NCI-H2227 (cell line): ENCODE measurements around the gene FGD5.
A peak's percentile ranks its signal among the peaks of the same experiment; 100 is the strongest.

Experiments used
- DNase-seq: peaks from one replicate; lab custom pipeline; 2025; ENCODE audit not compliant: unreplicated experiment; lab: John Stamatoyannopoulos, UW

Gene FGD5

DNA sequence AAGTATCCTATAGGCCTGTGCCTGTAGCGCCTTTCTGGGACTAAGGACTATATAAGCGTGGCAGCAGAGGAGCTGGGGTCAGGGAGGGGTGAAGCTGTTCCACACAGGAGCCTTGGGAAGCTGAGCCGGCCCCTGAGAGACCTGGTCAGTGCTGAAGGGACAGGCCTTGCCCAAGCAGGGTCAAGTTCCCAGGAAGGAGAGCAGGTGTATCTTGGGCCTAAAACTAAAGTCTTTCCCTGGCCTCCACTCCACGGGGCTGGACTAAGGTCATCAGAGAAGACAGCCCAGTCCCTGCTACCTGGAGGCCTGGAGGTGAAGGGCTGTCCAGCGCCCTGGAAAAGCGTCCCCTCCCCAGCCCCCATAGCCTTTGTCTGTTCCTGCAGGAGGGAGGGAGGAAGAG is 104.7 kb downstream of the FGD5 start:
- no peak for DNase-seq

DNA sequence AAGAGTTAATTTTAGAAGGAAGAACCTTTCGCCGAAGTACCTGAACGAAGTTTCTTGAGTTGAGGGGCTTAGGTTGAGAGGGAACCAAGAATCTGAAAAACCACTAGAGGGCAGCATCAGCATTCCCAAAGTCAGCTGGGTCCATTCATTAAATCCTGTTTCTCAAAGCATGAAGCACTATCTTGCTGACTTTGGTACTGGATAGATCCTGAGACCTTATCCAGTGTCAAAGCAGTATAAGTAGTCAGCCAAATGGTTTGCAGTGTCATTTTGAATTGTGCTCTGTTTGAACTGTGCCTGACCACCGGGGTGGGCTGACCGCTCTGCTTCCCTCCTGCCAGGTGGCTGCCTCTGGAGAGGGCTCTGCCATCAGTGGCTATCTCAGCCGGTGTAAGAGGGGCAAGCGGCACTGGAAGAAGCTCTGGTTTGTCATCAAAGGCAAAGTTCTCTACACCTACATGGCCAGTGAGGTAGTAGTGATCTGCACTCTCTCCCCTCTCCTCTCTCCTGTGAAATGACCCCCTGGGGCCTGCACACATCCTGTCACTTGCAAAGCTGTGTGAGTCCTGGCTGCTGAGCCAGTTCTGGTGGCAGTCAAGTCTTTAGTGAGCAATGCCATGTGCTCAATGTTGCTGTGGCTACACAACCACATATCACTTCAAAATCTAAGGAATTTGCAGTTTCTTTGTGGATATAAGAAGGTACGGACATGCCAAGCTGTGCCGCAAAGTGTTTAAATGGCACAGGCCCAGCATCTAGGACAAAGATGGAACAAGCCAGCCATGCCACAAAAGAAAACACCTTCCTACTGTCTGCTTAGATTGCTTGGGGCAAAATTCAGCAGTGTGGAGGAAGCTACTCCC is 107.2 kb downstream of the FGD5 start:
- DNase-seq, result peak; percentile 71

DNA sequence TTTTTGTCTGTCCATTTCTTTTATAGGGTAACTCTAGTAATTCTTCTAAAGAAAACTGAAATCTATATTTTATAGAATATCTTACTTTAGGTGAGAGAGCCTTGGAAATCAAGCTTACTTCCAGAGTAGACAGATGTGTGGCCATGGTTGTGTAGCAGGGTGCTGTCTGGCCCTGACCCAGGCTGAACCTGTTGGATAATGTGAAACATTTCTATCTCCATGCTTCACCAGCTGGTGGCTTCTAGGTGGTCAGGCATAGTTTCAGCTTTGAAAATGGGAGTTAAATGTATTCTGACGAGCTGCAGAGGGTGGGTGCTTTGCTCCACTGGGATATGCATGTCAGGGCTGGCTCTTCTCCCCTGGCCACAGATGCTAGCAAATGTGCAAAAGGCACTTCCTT is 107.8 kb downstream of the FGD5 start:
- DNase-seq, result no peak

DNA sequence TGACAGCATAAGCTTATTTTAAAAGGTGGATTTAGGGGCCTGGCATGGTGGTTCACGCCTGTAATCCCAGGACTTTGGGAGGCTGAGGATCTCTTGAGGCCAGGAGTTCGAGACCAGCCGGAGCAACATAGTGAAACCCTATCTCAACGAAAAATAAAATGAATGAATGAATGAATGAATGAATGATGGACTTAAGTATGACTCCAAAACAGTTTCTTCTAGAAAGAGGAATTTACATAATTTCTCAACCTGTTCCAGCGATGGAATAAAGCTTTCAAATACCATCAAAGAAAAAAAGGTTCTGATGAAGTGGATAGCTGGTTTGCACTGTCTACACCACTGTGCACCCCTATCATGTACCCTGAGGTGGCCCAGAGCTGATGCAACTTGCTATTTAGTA is 108.5 kb downstream of the FGD5 start:
- no peak for DNase-seq

DNA sequence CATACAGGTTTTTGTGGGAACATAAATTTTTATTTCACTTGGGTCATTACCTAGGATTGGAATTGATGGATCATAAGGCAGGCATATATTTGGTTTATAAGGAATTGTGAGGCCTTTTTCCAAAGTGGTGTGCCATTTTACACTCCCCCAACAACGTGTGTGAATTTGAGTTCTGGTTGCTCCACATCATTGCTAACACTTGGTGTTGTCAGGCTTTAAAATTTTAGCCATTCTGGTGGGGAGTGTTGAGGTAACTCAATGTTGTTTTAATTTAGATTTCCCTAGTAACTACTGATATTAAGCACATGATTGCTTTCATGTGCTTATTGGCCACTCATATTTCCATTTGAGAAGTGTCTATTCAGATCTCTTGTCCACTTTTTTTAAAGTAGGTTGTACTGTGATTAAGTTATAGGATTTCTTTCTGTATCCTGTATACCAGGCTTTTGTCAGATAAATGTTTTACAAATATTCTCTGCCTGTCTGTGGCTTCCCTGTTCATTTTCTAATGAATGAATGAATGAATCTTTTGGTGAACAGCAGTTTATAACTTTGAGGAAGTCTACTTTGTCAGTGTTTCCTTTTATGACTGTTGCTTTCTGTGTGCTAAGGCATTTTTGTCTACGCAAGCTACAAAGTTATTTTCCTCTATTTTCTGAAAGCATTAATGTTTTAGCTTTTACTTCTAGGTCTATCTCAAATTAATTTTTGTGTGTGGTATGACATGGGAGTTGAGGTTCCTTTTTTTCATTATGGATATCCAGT is 110.7 kb downstream of the FGD5 start:
- no peak for DNase-seq

DNA sequence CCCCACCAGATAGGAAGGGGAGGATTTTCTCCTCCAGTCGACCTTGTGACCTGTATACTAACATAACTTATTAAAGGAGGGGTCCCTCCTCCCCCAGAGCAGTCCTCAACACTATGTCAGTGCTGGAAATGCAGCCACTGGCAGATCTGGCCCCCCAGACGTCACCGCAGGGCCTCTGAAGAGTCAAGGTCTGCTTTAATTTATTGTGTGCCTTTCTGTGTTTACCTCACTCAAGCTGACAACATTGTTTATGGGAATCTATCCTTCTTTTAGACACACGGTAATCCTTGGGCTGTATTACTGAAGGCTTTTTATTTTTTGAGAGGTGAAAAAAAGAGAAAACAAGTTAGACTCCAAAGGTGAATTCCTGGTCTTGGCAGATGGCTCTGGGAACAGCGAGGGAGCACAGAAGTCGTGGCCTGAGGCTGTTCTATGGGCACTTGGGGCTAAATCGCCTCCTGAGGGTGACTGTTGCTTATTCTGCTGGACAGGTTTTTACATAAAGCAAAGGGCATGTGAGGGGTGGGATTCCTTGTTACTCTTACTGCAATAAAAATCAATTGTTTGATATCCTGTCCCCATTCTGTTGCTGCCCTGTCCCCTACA is 115.2 kb downstream of the FGD5 start:
- peak; percentile 6 for DNase-seq

DNA sequence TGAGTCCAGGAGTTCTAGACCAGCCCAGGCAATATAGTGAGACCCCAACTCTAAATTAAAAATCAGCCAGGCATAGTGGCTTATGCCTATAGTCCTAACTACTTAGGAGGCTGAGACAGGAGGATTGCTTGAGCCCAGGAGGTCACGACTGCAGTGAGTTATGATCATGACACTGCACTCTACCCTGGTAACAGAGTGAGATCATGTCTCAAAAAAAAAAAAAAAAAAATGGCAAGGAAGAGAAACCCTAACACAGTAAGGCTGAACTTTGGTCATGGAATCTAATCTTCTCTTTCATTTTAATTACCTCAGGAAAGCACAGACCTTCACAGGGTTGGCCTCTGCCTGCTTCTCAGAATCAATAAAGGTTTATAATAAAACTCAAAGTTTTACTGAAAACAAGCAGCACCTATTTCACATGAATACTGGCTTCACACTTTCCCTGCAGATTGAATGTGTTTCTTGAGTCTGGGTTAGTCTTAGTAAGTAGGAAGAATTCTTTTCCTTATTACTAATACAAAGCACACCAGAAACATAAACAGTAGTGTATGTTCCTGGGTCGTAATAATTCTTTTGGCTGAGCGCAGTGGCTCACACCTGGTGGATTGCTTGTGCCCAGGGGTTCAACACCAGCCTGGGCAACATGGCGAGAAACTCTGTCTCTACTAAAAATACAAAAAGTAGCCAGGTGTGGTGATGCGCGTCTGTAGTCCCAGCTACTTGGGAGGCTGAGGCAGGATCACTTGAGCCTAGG is 117.0 kb downstream of the FGD5 start:
- DNase-seq, result no peak

DNA sequence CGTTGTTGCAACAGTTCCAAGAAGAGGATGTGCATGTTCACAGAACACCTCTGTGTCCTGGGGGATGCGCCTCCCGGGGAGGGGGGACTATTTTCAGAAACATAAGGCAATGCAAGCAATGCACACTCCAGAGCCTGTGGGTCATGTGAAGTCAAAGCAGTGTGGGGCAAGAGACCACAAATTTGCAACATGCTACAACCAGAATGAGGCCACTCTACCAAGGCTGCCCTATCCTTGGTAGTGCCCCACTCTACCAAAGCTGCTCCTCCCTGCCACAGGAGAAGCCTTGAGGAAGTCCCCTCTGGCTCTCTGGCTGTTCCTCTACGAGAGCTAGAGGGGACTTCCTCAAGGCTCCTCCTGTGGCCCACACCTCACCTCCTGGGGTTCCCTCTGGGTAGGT is 120.2 kb downstream of the FGD5 start:
- no peak for DNase-seq

DNA sequence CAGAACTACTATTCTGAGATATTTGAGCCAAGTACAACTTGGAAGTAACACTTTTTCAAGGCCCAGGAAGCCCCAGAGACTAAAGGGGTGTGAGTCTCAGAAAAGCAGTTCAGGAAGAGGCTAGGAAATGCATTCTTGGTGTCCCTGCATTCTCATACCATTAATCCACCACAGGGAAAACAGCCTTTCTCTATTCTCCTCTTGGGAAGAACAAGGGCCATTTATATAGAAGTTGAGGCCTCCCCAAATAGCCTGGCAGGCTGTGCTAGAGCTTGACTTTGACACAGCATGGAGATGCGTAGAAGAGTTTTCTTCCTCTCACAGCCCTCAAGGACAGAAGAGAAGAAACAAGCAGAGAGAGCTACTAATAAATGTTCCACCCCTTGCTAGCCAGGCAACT is 123.1 kb downstream of the FGD5 start:
- no peak for DNase-seq

DNA sequence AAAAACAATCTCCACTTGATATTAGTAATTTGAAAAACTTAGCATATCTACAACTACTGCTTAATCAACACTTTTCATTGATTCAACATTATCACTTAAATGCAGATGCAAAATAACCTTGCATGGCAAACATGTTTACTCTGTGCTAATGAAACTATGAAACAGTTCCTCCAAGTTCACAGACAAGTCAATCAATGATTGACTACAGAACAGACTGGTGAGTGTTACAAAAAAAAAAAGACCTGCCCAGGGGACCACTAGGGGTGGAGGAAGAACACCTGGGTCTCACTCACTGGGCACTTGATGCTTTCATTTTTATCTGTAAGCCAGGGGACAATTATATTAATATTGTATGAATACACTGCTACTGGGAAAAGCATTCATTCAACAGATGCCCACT is 124.3 kb downstream of the FGD5 start:
- no peak for DNase-seq

DNA sequence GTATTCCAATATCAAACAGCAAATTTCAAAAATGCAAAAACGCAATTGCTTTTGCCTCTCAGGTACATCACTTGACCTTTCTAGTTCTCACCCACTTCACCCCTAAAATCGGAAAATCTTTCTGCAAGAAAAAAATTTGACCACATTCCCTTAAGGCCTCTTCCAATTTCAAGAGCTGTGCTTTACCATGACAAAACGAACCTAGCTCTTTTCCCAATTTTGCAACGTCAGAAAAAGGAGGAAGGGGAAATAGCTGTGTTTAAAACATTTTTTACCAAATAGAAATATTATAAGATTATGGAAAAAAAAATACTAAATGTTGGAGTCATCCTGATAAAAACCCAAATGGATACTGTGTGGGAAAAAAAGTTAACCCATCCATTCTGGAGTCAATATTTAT is 127.5 kb downstream of the FGD5 start:
- DNase-seq, result no peak

DNA sequence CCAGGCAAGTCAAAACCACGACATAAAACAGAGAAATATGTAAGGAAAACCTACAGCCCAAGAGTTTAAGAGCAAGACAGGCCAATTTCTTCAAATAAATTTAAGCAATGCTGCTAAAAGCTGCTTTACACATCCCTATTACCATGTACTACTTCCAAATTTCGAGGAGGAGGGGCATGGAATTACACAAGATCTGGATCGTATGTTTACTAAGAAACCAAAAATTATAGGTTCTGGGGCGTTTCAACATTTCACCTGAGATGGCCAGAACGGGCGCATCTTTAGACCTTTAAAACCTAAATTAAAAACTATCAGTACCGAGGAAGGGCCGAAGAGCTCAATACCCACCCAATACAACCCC is 128.0 kb downstream of the FGD5 start:
- DNase-seq, result no peak

DNA sequence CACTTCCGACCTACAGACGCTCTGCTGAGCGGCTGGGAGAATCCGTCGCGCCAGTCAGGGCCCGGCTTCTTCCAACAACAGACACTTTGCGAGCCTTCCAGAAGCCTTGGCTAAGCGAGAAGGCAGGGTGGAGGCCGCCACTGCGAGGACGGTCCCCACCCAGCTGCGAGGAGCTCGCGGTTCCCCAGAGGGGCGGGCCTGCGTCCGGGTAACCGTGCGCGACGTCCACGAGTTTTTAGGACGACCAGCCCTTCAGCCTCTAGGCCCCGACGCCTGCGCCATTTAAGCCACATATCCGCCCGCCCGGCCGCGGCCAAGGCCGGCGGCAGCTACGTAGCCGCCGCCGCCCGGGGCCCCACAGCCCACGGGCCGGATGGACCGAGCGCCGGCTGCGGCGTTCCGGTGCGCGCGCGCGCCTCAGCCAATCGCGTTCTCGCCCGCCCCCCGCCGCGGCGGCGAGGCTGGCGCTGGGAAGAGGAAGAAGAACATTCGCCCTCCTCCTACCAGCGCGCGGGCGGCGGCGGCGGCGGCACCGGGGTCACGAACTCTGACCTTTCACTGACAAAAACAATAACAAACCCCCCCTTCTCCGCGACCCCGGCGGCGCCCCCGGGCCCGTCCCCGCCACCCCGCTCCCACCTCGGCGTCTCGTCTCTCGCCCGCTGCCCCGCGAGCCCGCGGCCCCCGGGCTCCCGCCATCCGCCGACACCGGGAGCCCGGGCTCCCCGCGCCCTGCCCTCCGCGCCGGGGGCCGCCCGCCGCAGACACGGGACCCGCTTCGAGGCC is 128.5 kb downstream of the FGD5 start, which contains the start of gene NR2C2:
Gene NR2C2, plus strand, starts transcription at position 484 of the 786 bp plus-strand sequence. CDS start 56,332 bp downstream, outside the sequence.
- DNase-seq, result peak; percentile 87

DNA sequence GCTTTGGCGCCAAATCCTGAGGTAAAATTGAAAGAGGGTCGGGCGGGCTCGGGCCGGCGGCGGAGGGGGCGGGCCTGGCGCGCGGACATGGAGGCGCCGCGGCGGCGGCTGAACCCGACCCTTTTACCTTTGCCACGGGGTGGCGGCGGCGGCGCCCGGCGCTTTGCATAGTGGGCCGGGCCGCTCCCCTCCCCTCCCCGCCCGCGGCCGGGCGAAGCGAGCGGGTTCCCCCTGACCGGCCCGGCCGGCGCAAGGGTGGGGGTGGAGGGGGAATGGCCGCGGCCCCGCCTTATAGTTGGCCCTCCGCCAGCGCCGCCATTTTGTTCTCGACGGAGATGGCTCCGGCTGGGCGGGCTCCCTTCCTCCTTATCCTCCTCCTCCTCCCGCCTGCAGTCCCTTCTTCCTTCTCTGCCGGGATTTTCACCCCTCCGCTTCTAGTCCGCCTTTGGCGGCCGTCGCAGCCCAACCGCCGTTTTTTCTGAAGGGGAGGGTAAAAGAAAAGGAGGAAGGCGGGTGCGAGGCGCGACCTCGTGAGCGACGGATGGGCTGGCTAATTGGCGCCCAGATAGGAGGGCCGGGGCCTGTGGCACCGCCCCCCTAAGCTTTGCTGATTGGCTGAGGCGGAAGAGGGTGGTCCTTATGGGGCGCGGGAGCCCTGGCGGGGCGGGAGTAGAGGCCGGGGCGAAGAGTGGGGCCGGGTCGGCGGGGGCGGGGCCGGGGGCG is 129.3 kb downstream of the FGD5 start:
- peak; percentile 95 for DNase-seq

DNA sequence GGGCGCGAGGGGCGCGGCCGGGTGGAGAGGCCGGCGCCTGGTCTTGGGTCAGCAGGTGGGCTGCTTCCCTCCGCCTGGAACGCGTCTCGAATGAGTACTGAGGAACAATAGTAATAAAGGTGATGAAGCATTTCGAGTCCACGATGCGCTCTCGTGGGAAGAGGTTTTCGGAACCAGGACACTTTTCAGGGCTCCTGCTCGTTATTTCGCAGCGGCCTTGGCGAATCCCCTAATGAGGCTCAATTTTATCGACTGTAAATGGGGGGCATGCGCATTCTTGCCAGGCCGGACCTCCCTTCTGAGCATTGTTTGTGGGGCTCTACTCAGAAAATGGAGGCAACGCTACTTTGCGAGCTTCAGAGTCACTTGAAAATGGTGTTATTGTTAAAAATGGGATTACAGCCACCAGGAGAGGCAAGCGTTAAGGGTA is 129.9 kb downstream of the FGD5 start:
- DNase-seq, result no peak

DNA sequence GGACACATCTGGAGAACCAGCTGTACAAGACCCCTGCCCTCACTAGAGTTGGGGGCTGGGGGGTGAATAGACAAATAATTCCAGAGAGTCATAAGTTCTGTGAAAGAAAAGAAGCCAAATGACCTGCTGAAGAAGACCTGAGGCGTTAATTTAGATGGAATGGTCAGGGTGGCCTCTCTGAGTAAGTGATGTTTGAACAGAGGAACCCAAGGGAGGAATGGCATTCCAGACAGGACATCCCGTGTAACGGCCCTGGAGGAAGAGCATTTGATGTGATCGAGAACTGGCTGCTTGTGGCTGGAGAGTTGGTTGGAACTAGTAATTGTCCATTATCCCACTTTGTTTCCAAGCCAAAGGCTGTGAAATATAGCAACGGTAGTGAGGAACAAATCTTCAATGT is 130.4 kb downstream of the FGD5 start:
- no peak for DNase-seq

DNA sequence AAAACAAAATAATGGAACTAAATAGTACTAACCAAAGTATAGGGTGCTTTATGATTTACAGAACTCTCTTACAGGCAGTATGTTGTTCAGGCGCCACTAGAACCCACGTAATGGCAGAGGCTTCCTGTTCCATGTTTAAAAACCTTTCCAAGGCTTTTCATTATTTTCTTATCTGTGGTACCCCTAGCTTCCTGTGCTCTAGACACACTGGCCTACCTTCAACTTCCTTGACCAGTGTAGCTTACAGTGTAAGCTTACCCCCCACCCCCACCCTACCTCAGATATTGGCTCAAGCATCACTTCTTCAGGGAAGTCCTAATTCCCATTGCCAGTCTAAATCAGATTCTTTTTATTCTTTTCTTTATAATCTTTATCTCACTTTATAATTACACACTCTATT is 131.5 kb downstream of the FGD5 start:
- no peak for DNase-seq

DNA sequence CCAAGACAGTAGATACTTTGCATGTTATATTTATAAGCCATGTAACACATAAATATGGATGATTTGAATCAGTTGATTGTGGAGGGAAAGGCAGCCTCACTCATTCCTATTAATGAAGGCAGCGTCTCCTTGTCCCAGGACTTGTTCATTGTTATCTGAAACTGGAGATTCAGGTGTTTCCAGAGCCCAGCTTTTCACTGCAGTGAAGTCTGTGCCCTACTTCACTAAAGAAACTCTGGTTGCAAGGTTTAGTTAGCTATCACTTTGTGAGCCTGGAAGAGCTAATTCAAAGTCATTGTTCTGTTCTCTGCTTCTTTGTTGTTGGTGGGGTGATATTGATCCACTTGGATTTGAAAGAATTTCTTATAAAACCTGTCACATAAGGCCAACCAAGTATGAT is 138.4 kb downstream of the FGD5 start:
- no peak for DNase-seq

DNA sequence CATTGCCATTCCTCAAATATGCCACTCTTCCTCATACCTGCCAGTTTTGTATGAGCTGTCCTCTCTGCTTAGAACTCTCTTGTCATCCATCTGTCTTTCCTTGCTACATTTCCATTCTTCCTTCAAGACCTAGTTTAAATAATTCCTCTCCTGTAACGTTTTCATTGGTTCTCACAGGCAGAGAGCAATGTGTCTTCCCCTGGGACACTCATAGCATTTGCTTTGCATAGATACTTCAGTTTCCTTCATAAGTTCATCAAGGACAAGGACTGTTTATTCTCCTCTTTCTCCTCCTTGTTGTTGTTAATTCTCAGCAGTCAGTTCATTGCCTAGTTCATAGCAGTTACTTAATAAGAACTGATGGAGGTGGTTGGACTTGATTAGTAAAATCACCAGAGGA is 139.2 kb downstream of the FGD5 start:
- DNase-seq, result no peak
